Ramos (cell line): ENCODE results near the gene ZYG11A.
"Not testable (repeated sequence)": the region's sequence is repeated elsewhere in the genome, so short reads cannot be mapped to it uniquely, and the experiment has no call there.

ENCODE experiments used
- in situ Hi-C: fragments of 300-500 bp; cut with MboI; formaldehyde crosslinking; loops from one replicate; pipeline ENCODE4 v1.14.3; 2022; ENCODE audit warnings: low sequenced_read_pairs; ENCODE audit not compliant: unreplicated experiment

ZYG11A gene

DNA sequence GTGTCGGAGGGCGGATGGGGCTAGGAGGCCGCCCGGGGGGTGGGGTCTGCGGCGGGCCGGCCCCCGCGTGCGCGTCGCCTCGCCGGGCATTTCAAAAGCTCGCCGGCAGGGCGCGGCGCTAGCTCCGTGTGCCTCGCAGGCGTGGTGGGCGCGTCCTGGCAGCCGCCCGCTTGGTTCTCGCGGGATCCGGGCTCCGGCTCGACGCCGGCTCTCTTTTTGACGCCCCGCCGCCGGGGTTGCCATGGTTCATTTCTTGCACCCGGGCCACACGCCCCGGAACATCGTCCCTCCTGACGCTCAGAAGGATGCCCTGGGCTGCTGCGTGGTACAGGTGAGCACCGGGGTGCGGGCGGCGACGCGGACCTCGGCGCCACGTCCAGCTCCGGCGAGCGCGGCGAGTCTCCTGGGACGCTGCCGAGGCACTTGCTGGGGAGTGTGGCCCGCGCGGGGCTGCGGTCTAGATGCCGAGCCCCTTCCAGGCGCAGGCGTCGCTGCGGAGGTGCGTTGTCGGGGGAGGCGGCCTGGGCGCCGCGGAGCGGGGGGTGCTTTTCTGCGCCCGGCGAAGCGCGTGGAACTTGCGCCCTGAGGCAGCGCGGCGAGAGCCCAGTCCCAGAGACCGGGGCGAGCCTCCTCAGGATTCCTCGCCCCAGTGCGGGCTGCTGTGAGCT is at the start of gene ZYG11A:
Gene ZYG11A (plus strand): TSS at position 118 of the 668 bp plus-strand sequence. CDS start 124 bp downstream, at position 242.
- in situ Hi-C loops, result no loop called here

- in situ Hi-C loops, result not testable (repeated sequence)
These were observed 48.8 kb upstream of the ZYG11A start for GRCh38 chr1:52793717-52794116.

DNA sequence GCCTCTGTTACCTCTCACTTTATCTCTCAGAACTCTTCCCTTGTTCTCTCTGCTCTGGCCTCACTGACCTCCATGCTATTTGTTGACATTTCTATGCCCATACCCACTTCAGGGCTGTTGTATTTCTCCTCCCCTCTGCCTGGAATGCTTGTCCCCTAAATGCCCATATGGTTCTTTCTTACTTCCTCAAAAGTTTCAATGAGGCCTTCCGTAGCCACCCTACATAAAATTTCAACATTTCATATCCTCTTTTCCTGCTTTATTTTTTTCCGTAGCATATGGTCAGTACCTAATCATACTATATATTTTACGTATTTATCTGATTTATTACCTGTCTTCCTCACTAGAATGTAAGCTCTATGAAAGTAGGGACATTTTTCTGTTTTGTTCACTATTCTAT is 47.1 kb upstream of the ZYG11A start:
- in situ Hi-C loops, result no loop called here

DNA sequence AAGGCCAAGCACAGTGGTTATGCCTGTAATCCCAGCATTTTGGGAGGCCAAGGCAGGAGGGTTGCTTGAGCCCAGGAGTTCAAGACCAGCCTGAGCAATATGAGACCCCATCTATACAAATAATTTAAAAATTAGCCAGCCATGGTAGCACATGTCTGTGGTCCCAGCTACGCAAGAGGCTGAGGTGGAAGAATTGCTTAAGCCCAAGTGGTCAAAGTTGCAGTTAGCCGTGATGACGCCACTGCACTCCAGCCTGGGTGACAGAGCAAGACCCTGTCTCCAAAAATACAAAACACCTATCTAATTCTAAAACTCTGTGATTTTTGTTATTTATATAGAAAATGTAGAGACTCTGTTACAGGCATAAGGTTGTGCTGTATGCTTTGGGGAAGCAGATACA is 44.2 kb upstream of the ZYG11A start:
- in situ Hi-C loops, result no loop called here

GRCh38 chr1:52801011-52801410 is 41.5 kb upstream of the ZYG11A start:
- in situ Hi-C loops, result no loop called here

- in situ Hi-C loops, result not testable (repeated sequence)
These were observed 38.5 kb upstream of the ZYG11A start for GRCh38 chr1:52804083-52804482.

DNA sequence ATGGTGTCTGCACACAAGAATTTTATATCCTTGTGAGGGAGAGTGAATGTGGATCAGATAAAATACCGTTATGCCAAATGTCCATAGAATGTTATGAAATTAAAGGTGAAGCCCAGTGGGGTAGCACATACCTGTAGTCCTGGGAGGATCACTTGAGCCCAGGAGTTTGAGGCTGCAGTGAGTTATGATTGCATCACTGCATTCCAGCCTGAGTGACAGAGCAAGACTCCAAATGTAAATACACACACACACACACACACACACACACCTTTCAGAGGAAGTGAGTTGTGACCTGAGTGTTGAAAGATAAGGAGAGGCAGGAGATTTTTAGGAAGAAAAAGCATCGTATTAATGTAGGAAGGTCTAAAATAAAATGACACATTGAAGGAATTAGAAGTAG is 28.1 kb upstream of the ZYG11A start:
- in situ Hi-C loops, result no loop called here

DNA sequence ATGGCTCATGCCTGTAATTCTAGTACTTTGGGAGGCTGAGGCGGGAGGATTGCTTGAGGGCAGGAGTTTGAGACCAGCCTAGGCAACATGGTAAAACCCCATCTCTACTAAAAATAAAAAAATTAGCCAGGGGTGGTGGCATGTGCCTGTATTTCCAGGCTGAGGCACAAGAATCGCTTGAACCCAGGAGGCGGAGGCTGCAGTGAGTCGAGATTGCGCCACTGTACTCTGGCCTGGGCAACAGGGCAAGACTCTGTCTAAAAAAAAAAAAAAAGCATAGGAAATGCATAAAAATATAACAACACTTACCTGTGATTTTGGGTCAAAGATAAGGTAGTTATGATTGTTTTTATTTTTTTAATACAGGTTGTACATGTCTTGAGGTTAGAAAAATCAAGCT is 21.7 kb upstream of the ZYG11A start:
- in situ Hi-C loops, result not testable (repeated sequence)

DNA sequence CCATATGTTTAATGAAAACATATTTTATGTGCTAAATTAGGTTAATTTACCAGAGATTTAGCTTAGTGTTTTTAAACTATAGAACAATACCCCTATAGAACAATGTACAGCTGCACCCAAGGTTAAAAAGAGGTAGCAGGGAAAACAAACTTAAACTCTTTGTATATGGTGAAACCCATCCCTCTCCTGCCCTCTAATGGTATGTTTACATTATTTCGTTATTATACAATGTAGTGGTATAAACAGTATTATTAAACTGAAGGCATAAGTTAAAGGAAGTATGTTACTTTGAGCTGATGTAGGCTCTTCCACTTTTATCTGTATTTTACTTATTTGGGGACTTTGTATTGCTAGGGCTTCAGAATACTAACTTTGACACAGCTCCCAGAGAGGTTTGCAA is 16.7 kb upstream of the ZYG11A start:
- in situ Hi-C loops, result no loop called here

- in situ Hi-C loops, result no loop called here
These were observed 7.8 kb upstream of the ZYG11A start for GRCh38 chr1:52834798-52835197.

GRCh38 chr1:52836035-52836434 is 6.5 kb upstream of the ZYG11A start:
- in situ Hi-C loops, result no loop called here

GRCh38 chr1:52839175-52839574 is 3.4 kb upstream of the ZYG11A start:
- in situ Hi-C loops, result not testable (repeated sequence)

- in situ Hi-C loops, result not testable (repeated sequence)
These were observed 2.6 kb downstream of the ZYG11A start for GRCh38 chr1:52845119-52845518.

GRCh38 chr1:52848423-52848822 is 5.9 kb downstream of the ZYG11A start:
- in situ Hi-C loops, result no loop called here

- in situ Hi-C loops, result no loop called here
These were observed 8.4 kb downstream of the ZYG11A start for GRCh38 chr1:52850951-52851350.

DNA sequence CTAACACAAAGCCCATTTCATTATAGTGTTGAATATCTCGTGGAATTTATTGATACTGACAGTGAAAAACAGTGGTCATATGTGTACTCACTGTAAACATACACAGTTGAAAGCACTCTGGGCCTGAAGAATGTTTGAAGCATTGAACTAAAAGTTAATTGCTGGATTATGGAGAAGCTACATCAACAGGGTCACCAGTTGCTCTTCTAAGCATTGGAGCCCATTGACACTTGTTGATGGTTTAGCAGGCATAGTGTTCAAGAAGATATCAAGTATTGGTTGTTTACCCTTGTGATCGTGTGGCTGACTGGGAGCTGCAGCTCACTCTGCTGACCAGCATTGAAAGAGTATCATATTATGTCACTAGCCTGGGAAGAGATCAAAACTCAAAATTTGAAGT is 10.3 kb downstream of the ZYG11A start:
- in situ Hi-C loops, result no loop called here

DNA sequence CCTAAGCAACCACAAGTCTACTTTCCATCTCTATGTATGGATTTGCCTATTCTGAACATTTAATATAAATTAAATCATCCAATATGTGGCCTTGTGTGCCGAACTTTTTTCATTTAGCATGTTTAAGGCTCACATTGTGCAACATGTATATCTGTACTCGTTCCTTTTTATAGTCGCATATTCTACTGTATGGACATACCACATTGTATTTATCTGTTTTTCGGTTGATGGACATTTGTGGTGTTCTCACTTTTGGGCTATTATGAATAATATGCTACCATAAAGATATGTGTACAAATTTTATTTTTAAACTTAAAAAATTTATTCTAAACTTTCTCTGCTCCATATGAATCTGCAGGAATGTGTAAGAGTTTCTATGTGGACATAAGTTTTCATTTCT is 13.0 kb downstream of the ZYG11A start:
- in situ Hi-C loops, result no loop called here

DNA sequence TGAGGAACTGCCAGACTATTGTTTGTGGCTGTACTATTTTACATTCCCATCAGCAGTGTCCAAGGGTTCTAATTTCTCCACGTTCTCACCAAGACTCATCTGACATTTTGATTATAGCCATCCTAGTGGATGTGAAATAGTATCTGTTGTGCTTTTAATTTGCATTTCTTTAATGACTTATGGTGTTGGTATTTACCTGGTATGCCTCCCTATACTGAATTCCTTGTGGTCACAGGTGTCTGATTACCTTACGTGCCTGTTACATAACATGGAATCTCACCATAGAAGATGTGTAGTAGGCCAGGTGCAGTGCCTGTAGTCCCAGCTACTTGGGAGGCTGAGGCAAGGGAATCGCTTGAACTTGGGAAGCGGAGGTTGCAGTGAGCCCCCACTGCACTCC is 13.5 kb downstream of the ZYG11A start:
- in situ Hi-C loops, result no loop called here

DNA sequence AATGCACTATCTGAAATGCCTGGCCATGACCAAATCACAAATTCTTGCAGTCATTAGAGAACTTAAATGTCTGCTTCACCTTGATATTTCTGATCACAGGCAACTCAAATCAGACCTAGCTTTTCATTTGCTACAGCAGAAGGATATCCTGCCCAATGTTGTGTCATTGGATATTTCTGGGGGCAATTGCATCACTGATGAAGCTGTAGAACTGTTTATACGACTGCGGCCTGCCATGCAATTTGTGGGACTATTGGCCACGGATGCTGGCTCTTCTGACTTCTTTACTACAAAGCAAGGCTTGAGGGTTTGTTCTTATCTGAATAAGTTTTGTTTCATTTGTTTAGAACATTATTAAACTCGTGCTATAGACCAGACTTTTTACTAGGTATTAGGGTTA is 14.9 kb downstream of the ZYG11A start:
- in situ Hi-C loops, result no loop called here

GRCh38 chr1:52862666-52863458 is 20.3 kb downstream of the ZYG11A start:
- in situ Hi-C loops, result no loop called here

DNA sequence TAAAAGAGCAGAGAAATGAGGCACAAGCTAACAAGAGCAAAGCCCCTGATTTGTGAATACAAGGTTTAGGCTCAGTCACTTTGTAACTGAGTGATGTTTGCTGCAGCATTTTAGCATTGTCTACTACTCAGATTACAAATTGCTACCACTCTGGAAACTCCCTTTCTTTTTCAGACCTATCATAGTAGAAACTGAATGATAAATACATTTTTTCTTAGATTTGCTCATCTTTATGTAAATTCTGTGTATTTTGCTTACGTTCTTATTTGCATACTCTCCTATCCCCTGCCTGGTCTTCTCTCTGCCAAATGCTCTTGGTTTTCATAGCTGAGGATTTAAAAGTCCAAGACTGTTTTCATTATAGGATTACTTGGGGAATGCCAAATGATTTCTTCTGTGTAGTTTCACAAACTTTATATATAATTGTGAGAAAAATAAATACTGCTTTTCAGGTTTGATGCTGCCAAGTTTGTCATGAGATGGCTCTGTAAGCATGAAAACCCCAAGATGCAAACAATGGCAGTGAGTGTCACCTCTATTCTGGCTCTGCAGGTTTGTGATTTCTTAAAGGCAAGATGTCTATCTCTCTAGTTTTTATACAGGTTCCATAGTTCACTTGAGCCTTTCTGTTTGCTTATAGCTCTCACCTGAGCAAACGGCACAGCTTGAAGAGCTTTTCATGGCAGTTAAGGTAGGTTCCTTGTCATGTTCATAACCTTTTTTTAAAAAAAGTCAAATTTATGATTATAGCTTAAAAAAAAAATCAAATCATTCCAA is 24.7 kb downstream of the ZYG11A start:
- in situ Hi-C loops, result no loop called here
